Rectal smooth muscle tissue (tissue), 1 donor: ENCODE results near the gene C5orf15.
"Not testable (repeated sequence)": the region's sequence is repeated elsewhere in the genome, so short reads cannot be mapped to it uniquely, and the experiment has no call there.

Source experiments
- H3K27ac ChIP-seq: one replicate; pipeline ENCODE4 v1.7.0; 2013; ENCODE audit warnings: low read depth, low read length, inconsistent platforms
- H3K27me3 ChIP-seq: one replicate; pipeline ENCODE4 v1.7.0; 2013; ENCODE audit warnings: low read length; ENCODE audit not compliant: control insufficient read depth, insufficient read depth
- H3K36me3 ChIP-seq: one replicate; pipeline ENCODE4 v1.7.0; 2013; ENCODE audit warnings: low read length; ENCODE audit not compliant: control insufficient read depth, insufficient read depth
- H3K4me1 ChIP-seq: one replicate; pipeline ENCODE4 v1.7.0; 2013; ENCODE audit warnings: low read length; ENCODE audit not compliant: control insufficient read depth, insufficient read depth
- H3K4me3 ChIP-seq: one replicate; pipeline ENCODE4 v1.7.0; 2013; ENCODE audit warnings: low read length
- H3K9ac ChIP-seq: one replicate; pipeline ENCODE4 v1.7.0; 2013; ENCODE audit warnings: low read length

C5orf15 gene

DNA sequence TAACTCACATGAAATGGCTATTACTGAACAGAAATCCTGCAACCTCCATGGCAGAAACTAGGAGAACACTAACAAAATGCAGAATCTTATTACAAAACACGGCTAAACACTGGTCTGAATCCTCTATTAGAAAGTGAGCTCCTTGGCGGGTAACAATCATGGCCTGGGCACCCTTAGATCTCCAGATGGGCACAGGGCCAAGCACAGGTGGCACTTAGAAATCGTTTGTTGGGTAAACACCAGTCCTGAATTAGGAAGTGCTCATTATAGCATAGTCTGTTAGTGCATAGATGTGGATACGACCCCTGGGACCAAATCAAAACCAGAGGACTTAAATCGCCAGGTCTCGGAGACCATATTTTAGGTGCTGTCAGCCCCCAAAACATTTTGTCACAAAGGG, 22.0 kb upstream of the C5orf15 start:
- Histone ChIP-seq H3K4me3 (no peak overlapping the region), H3K27ac (no peak overlapping the region), H3K27me3 (no peaks in the 10 kb centered on the region), H3K9ac (no peak overlapping the region), H3K36me3 (peaks cover 20% of the 10 kb centered on the region), H3K4me1 (peaks cover 19% of the 10 kb centered on the region)

DNA sequence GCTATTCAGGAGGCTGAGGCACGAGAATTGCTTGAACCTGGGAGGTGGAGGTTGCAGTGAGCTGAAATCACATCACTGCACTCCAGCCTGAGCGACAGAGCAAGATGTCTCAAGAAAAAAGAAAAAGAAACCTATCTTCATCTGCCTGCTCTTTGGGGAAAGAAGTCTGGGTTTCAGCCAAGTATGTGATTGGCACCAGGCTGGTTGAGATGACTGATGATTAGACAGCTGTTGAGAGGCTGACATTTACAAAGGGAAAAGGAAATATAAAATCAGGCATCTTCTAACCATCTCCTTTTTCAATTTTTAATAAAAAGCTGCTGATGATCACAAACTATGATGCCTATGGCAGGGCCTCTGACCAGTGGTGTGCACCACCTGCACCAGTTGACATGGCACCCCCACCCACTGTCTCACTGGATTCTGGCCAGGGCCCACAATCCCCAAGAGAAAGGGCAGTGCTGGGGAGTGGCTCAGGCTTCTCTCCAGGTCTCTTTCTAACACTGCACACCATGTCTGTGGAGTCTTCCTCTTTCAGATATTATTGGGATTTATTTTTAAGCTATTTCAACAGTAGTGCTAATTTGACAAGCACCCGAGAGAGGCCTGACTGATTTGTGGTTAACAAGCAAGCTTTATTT, 17.2 kb upstream of the C5orf15 start:
- no peak overlapping the region for H3K27ac ChIP-seq
- H3K27me3 ChIP-seq: no peaks in the 10 kb centered on the region
- H3K9ac ChIP-seq: no peak overlapping the region
- peaks cover 32% of the 10 kb centered on the region for H3K36me3 ChIP-seq
- H3K4me3 ChIP-seq: no peak overlapping the region
- H3K4me1 ChIP-seq: no peaks in the 10 kb centered on the region

DNA sequence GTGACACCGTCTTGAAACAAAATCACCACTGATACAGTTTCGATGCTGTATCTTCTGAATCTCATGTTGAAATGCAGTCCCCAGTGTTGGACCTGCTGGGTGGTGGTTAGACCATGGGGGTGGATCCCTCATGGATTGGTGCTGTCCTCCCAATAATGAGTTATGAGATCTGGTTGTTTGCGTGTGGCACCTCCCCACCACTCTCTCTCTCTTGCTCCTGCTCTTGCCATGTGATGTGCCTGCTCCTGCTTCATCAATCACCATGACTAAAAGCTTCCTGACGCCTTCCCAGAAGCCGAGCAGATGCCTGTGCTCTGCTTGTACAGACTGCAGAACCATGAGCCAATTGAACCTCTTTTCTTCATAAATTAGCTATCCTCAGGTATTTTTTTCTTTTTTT, 15.2 kb upstream of the C5orf15 start:
- H3K27ac ChIP-seq: no peak overlapping the region
- H3K4me3 ChIP-seq: no peak overlapping the region
- peaks cover 22% of the 10 kb centered on the region for H3K36me3 ChIP-seq
- H3K9ac ChIP-seq: no peak overlapping the region
- no peaks in the 10 kb centered on the region for H3K4me1 ChIP-seq
- no peaks in the 10 kb centered on the region for H3K27me3 ChIP-seq

DNA sequence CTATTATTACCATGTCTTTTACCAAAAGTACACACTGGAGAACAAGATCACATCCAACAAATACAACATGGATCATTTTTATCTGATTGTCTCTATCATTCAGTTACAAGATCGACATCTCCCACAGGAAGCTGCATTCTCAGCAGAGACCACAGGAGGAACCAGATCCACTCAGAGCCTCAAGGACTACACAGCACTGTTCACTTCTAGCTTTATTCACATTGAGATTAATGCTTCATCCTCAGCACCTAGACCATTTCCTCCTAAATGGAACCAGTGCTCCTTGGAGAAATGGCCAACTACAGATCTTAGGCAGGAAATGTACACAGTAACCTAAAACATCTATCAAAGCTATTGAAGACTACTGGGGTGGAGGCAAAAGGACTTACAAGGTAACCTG, 13.3 kb upstream of the C5orf15 start:
- Histone ChIP-seq H3K9ac (no peak overlapping the region), H3K27me3 (no peaks in the 10 kb centered on the region), H3K36me3 (peaks cover 25% of the 10 kb centered on the region), H3K27ac (no peak overlapping the region), H3K4me1 (no peaks in the 10 kb centered on the region), H3K4me3 (no peak overlapping the region)

DNA sequence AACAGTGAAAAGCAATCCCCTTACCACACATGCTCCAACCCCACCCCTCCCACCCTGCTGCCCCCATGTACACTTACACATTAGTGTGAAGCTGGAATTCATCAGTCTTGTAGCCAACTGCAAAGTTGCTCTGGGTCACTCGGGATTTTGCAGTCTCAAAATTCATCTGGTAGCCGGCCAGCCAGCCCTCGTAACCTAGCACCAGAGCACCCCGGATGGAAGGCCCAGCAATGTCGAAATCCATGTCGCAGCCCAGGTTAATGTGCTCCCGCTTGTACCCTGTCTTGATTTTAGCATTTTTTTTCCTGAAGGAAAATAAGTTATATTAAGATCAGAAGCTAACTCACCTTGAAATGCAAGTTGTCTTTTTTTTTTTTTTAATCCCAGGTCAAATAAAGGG, 12.2 kb upstream of the C5orf15 start:
- no peak overlapping the region for H3K27ac ChIP-seq
- H3K9ac ChIP-seq: no peak overlapping the region
- H3K27me3 ChIP-seq: no peaks in the 10 kb centered on the region
- peaks cover 25% of the 10 kb centered on the region for H3K36me3 ChIP-seq
- H3K4me1 ChIP-seq: no peaks in the 10 kb centered on the region
- no peak overlapping the region for H3K4me3 ChIP-seq

DNA sequence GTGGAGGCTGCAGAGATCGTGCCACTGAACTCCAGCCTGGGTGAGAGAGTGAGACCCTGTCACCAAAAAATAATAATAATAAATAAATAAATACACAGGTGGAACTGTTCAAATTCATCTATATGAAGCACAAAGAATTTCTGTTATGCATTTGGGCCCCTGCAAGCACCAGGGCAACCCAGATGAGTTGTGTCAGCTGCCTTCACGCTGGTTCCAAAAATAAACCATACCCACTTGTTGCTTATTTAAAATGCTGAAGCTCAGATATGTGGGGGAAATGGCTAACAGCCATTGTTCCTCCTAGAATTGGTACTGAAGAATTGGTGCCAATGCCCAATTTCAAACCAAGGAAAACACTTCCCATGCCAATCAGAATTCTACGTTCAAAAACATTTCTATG, 10.5 kb upstream of the C5orf15 start:
- H3K27me3 ChIP-seq: no peaks in the 10 kb centered on the region
- H3K4me3 ChIP-seq: no peak overlapping the region
- peaks cover 27% of the 10 kb centered on the region for H3K36me3 ChIP-seq
- H3K4me1 ChIP-seq: no peaks in the 10 kb centered on the region
- no peak overlapping the region for H3K9ac ChIP-seq
- H3K27ac ChIP-seq: no peak overlapping the region

DNA sequence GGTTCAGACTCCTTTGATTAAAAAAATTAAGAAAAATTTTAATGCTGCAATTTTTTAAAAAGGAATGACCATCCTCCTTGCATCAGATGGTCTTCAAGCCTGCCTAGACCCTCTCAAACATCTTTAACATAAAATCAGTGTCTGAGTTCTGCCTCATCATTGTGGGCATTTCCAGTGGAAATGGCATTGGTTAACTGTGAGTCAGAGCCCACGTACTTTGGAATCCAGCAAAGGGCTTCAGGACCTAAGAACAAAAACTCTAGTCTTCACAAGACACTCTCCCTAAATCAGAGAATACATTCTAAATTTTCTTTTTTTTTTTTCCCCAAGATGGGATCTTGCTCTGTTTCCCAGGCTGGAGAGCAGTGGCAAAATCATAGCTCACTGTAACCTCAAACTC, 9.4 kb upstream of the C5orf15 start:
- Histone ChIP-seq H3K36me3 (peaks cover 28% of the 10 kb centered on the region), H3K27ac (no peak overlapping the region)

DNA sequence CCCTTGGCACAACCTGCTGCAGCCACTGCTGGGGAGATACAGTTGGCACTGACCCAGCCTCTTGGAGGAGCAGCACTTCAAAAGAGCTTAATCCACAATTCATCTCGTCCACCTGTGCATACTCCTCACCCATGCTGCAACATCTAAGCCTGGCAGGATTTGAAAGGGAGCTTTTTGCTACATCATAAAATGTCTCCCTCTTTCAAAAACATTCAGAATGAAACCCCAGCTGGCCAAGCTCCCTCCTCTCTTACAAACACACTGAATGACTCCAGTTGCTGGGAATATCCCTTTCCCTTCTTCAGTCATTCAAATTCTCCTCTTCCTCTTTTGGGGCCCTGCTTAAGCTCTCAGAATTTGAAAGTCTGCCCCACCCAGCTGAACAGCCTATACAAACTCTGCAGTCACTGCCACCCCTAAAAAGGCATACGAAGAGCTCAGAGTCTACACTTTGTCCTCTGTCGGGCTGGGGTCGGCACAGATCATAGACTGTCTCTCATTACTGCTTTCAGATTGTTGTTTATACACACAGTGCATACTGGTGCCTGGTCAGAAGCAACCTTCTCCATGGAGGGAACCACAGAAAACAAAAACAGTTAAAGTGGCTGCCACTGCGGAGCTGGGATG, 8.8 kb upstream of the C5orf15 start:
- Histone ChIP-seq H3K9ac (no peak overlapping the region), H3K27me3 (no peaks in the 10 kb centered on the region), H3K4me3 (no peak overlapping the region), H3K4me1 (no peaks in the 10 kb centered on the region), H3K27ac (no peak overlapping the region), H3K36me3 (peaks cover 29% of the 10 kb centered on the region)

More for the DNA sequence above, 9.4 kb upstream of the C5orf15 start:
- Histone ChIP-seq H3K9ac (no peak overlapping the region), H3K27me3 (no peaks in the 10 kb centered on the region), H3K4me1 (no peaks in the 10 kb centered on the region), H3K4me3 (no peak overlapping the region)

DNA sequence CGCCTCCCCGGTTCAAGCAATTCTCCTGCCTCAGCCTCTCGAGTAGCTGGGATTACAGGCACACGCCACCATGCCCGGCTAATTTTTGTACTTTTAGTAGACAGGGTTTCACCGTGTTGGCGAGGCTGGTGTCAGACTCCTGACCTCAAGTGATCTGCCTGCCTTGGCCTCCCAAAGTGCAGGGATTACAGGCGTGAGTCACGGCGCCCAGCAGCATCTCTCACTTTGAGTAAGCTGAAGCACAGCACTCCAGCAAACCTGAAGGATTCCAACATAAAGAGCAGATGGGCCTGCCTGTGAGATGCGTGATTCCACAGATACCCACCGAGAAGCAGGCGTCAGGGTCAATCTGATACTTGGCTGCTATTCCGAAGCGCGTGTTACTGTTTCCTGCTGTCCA, 7.1 kb upstream of the C5orf15 start:
- peaks cover 23% of the 10 kb centered on the region for H3K36me3 ChIP-seq
- not testable (repeated sequence) for H3K9ac ChIP-seq, H3K4me1 ChIP-seq, H3K4me3 ChIP-seq, H3K27me3 ChIP-seq, H3K27ac ChIP-seq

DNA sequence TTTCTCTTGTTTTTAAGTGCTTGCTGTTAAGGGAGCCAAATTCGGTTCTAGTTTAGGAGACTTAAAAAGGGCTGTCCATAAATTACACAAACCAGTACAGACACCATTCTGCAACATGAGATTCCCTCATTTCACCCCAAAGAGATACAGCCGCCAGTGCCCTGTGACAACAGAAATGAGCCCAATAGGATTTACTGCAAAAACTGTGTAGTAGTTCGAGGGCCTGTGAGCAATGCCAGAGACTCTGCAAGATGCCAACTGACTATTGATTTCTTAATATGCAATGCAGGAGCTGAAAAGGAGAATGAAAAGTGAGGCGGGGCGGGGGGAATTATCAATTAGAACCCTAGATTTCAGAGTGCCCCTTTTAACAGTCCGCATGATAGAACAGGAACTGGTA, 5.7 kb upstream of the C5orf15 start:
- Histone ChIP-seq H3K36me3 (peaks cover 23% of the 10 kb centered on the region), H3K27ac (no peak overlapping the region), H3K9ac (no peak overlapping the region)

DNA sequence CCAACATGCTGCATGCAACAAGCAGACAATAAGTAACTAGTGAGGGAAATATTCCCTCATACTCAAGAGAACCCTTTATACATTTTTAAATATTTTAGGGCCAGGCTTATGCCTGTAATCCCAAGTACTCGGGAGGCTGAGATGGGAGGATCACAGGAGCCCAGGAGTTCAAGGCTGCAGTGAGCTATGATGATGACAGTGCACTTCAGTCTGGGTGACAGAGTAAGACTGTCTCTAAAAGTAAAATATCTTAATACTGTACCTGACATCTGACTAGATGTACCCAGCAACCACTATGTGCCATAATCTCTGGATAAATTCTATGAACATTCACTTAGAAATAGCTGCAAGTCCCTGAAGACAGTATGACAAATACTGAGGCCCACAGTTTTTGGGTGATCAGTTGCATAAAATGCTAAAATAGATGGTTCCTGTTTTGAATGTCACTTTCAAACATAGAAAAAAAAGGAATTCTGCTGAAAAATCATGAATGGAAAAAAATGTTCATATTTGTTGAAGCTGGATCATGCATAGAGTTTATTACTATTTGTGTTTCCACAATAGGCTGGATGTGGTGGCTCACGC, 2.0 kb upstream of the C5orf15 start:
- Histone ChIP-seq H3K4me3 (no peak overlapping the region), H3K27me3 (no peaks in the 10 kb centered on the region), H3K9ac (no peak overlapping the region), H3K4me1 (peaks cover 5% of the 10 kb centered on the region), H3K27ac (no peak overlapping the region), H3K36me3 (peaks cover 18% of the 10 kb centered on the region)

More for the DNA sequence above, 5.7 kb upstream of the C5orf15 start:
- Histone ChIP-seq H3K27me3 (no peaks in the 10 kb centered on the region), H3K4me3 (no peak overlapping the region), H3K4me1 (no peaks in the 10 kb centered on the region)

DNA sequence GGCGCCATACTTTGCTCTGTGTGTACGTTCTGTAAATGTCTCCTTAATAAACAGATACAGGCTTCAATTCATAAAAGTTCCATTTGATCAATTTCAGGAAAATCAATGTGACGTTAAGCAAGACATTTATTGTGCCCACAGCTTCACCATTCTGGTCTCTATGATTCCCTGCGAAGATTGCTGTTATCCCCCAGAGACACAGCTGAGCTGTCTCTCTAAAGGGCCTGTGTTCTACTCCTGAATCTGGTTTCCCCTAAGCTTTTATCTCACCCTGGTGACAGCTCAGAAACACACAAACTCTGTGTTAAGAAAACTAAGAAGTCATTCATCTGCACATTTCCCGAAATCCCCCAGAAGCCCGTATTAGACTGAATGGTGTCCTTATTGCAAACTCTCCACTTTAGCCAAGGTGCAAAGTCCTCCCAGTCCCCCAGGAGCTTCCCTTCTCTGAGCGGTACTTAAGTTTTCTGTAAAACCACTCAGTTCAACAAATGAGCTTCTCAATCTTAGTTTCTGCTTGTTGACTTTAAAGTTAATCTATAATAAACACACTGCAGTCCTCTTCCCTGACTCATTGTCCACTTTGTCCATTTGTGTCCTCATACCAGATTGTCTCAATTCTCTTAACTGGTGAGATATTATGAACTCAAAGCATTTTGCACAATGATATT, 1.4 kb upstream of the C5orf15 start:
- no peaks in the 10 kb centered on the region for H3K27me3 ChIP-seq
- H3K4me3 ChIP-seq: no peak overlapping the region
- H3K36me3 ChIP-seq: peaks cover 18% of the 10 kb centered on the region
- no peak overlapping the region for H3K27ac ChIP-seq
- peaks cover 5% of the 10 kb centered on the region for H3K4me1 ChIP-seq
- H3K9ac ChIP-seq: no peak overlapping the region
